RWPE2 (cell line): ENCODE measurements around the gene GAS7.

ENCODE experiments used
- ATAC-seq: fragments of 200-7000 bp; cut with Tn5 transposase; 3 replicates; pipeline ENCODE4 v1.9.1; 2021; ENCODE audit warnings: low read depth
- DNase-seq: peaks from one replicate; pipeline ENCODE4 v3.0.0-alpha.2; 2020; ENCODE audit warnings: low spot score
- H3K27ac ChIP-seq: fragments of 450-650 bp; 2 replicates; pipeline ENCODE4 v1.5.1; 2017; ENCODE audit warnings: mild to moderate bottlenecking; ENCODE audit not compliant: poor library complexity, severe bottlenecking
- H3K27me3 ChIP-seq: fragments of 250-450 bp; sonication (Bioruptor Pico); 2 replicates; pipeline ENCODE4 v1.5.1; 2021; ENCODE audit warnings: mild to moderate bottlenecking, moderate library complexity; ENCODE audit not compliant: insufficient read depth, poor library complexity, severe bottlenecking
- H3K36me3 ChIP-seq: fragments of 250-450 bp; sonication (Bioruptor Pico); 2 replicates; pipeline ENCODE4 v1.5.1; 2020; ENCODE audit warnings: low read depth, mild to moderate bottlenecking, moderate library complexity
- H3K4me1 ChIP-seq: fragments of 250-450 bp; sonication (Bioruptor Pico); 2 replicates; pipeline ENCODE4 v1.5.1; 2021; ENCODE audit warnings: mild to moderate bottlenecking, moderate library complexity; ENCODE audit not compliant: insufficient read depth, poor library complexity, severe bottlenecking
- H3K4me3 ChIP-seq: fragments of 250-450 bp; sonication (Bioruptor Pico); 2 replicates; pipeline ENCODE4 v1.5.1; 2021; ENCODE audit warnings: mild to moderate bottlenecking, moderate library complexity; ENCODE audit not compliant: severe bottlenecking
- H3K9me3 ChIP-seq: fragments of 250-450 bp; sonication (Bioruptor Pico); 2 replicates; pipeline ENCODE4 v1.5.1; 2021; ENCODE audit warnings: mild to moderate bottlenecking, moderate library complexity; ENCODE audit not compliant: severe bottlenecking
- TF ChIP-seq, protein P1 (sequence below): fragments of 450-650 bp; IDR thresholded peaks from one replicate; pipeline ENCODE4 v1.5.1; 2017; ENCODE audit warnings: mild to moderate bottlenecking, moderate library complexity; ENCODE audit not compliant: poor library complexity, severe bottlenecking

The GAS7 gene

DNA sequence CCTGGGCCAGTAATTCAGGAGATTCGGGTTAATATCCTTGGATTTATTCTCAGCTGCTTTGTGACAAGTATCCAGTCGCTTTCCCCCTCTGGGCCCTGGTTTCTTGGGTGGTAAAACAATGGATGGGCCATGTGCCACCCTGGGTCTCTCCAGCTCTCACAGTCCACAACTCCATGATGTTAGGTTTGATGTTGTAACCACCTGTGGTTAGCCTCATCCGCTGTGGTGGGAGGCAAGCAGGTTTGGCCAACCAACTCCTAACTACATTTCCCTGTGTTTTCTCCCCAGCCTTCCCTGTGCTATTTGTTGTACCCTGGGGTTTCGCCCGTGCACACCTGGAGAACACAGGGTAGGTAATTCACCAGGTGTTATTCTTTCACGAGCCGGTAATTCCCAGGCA is 337.6 kb downstream of the GAS7 start:
- Histone ChIP-seq H3K4me3 (no peak overlapping the region), H3K27ac (no peak overlapping the region), H3K36me3 (no peaks in the 10 kb centered on the region), H3K4me1 (no peaks in the 10 kb centered on the region), H3K9me3 (no peaks in the 10 kb centered on the region), H3K27me3 (no peaks in the 10 kb centered on the region)
- no peak for ATAC-seq
- DNase-seq, result no peak
- TF ChIP-seq, protein P1, sequence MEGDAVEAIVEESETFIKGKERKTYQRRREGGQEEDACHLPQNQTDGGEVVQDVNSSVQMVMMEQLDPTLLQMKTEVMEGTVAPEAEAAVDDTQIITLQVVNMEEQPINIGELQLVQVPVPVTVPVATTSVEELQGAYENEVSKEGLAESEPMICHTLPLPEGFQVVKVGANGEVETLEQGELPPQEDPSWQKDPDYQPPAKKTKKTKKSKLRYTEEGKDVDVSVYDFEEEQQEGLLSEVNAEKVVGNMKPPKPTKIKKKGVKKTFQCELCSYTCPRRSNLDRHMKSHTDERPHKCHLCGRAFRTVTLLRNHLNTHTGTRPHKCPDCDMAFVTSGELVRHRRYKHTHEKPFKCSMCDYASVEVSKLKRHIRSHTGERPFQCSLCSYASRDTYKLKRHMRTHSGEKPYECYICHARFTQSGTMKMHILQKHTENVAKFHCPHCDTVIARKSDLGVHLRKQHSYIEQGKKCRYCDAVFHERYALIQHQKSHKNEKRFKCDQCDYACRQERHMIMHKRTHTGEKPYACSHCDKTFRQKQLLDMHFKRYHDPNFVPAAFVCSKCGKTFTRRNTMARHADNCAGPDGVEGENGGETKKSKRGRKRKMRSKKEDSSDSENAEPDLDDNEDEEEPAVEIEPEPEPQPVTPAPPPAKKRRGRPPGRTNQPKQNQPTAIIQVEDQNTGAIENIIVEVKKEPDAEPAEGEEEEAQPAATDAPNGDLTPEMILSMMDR, result no peak
